K562 (cell line): ENCODE results near the gene ZSCAN12. TPM values are rescaled to one million over a fixed set of nuclear protein-coding genes. Genes with fewer than 3 reads are reported as not detected.
A peak's percentile ranks its signal among the peaks of the same experiment; 100 is the strongest.

ENCODE experiments used
- ARID3A ChIP-seq: IDR thresholded peaks from 2 replicates; pipeline ENCODE4 v1.6.1; 2012; ENCODE audit warnings: low read depth, low read length, improper control_type of control experiment, borderline replicate concordance
- FOXP1 ChIP-seq: sonication (generic); formaldehyde crosslinking; IDR thresholded peaks from 2 replicates; pipeline ENCODE4 v1.8.0; 2022; ENCODE audit warnings: mild to moderate bottlenecking, missing genetic modification reagents
- HMBOX1 ChIP-seq: sonication (generic); IDR thresholded peaks from 2 replicates; pipeline ENCODE4 v1.6.1; 2016
- HOMEZ ChIP-seq: fragments of 250-450 bp; sonication (Bioruptor Pico); IDR thresholded peaks from 2 replicates; pipeline ENCODE4 v1.4.0; 2020; ENCODE audit warnings: mild to moderate bottlenecking, moderate library complexity
- NCOA2 ChIP-seq, 2 experiments: fragments of 450-650 bp; IDR thresholded peaks; 2 replicates each; pipeline ENCODE4 v1.6.1; 2018; ENCODE audit warnings: mild to moderate bottlenecking in 2 of 2, moderate library complexity in 1 of 2; ENCODE audit not compliant: partially characterized antibody in 2 of 2
- NR1H2 ChIP-seq: sonication (generic); formaldehyde crosslinking; IDR thresholded peaks from 2 replicates; pipeline ENCODE4 v1.4.0; 2020; ENCODE audit warnings: mild to moderate bottlenecking, missing genetic modification reagents
- POLR3A ChIP-seq: IDR thresholded peaks from 2 replicates; pipeline ENCODE4 v1.6.1; 2011; ENCODE audit warnings: borderline replicate concordance, mild to moderate bottlenecking, moderate library complexity; ENCODE audit not compliant: insufficient read length, insufficient read depth; ENCODE audit errors: extremely low read depth
- POLR3G ChIP-seq: IDR thresholded peaks from 2 replicates; pipeline ENCODE4 v1.6.1; 2011; ENCODE audit not compliant: insufficient read length, insufficient replicate concordance; ENCODE audit errors: extremely low read depth
- RBM15 ChIP-seq: fragments of 200-400 bp; formaldehyde crosslinking; IDR thresholded peaks from 2 replicates; pipeline ENCODE4 v1.6.1; 2018; ENCODE audit warnings: mild to moderate bottlenecking, low read length, moderate library complexity; ENCODE audit not compliant: insufficient read depth
- RHOXF2B ChIP-seq: fragments of 250-450 bp; sonication (Bioruptor Pico); conservative IDR thresholded peaks from 2 replicates; pipeline ENCODE4 v1.5.1; 2021
- SNAPC5 ChIP-seq: fragments of 250-450 bp; sonication (Bioruptor Pico); IDR thresholded peaks from 2 replicates; pipeline ENCODE4 v1.8.0; 2021; ENCODE audit warnings: moderate library complexity, mild to moderate bottlenecking, inconsistent platforms
- ZNF184 ChIP-seq: sonication (generic); formaldehyde crosslinking; IDR thresholded peaks from 2 replicates; pipeline ENCODE4 v1.5.0; 2020; ENCODE audit warnings: missing genetic modification reagents
- ZNF23 ChIP-seq: fragments of 250-450 bp; sonication (Bioruptor Pico); IDR thresholded peaks from 2 replicates; pipeline ENCODE4 v1.4.0; 2020; ENCODE audit warnings: mild to moderate bottlenecking
- ZNF395 ChIP-seq: fragments of 200-800 bp; sonication (Bioruptor generic); IDR thresholded peaks from 2 replicates; pipeline ENCODE4 v1.6.1; 2017; ENCODE audit warnings: missing genetic modification characterization, missing compliant biosample characterization
- ZNF511 ChIP-seq: sonication (generic); formaldehyde crosslinking; IDR thresholded peaks from 2 replicates; pipeline ENCODE4 v1.8.0; 2022; ENCODE audit warnings: mild to moderate bottlenecking, missing genetic modification reagents
- ZNF586 ChIP-seq: fragments of 450-650 bp; formaldehyde crosslinking; conservative IDR thresholded peaks from 2 replicates; pipeline ENCODE4 v1.4.0; 2020; ENCODE audit warnings: mild to moderate bottlenecking, moderate library complexity
- polyA plus RNA-seq, 8 experiments: library from polyadenylated mRNA; depleted of rRNA in 4 of 8; stranded (reverse) in 5 of 8; unstranded in 3 of 8; fragments of >200 nt; fragmentation: Nextera tagmentation in 2 of 8; fragmentation: Illumina TruSeq in 1 of 8; extraction: Ambion mirVana in 2 of 8; extraction: Trizol in 1 of 8; gene quantifications; 2 replicates each; pipeline versions ENCODE4 v1.2.1 to v1.2.3, GENCODE V29; 2011 to 2014; ENCODE audit warnings: inconsistent platforms in 1 of 8, missing spikeins in 1 of 8
- total RNA-seq, 7 experiments: library from RNA; depleted of rRNA in 6 of 7; stranded (reverse); fragments of >200 nt in 6 of 7; fragmentation: Illumina TruSeq in 2 of 7; extraction: Trizol in 2 of 7; gene quantifications; 2 replicates each; pipeline versions ENCODE4 v1.2.1 to v1.2.3, GENCODE V29; 2011 to 2021; ENCODE audit warnings: low replicate concordance in 1 of 7

ZSCAN12 gene
- total and polyA plus RNA-seq, 9 of the 15 experiments (the other 6 are each of a cell fraction or from before 2014, with no cell fraction given) = 2.5 to 19.6 (median 12.5) TPM

- TF ChIP-seq NCOA2 (IDR thresholded peaks at IDR 0.05; ENCODE audit: partially characterized antibody in 2 of 2) = peak in 1 of 2 experiments; percentile 17
- TF ChIP-seq ZNF511 (CRISPR knock-in tag) = no peak
- TF ChIP-seq ZNF184 (CRISPR knock-in tag) = no peak
- 0 out of 2 replicates have a peak, but pooled peaks have one; percentile 54 for TF ChIP-seq ZNF586 (CRISPR knock-in tag)
- TF ChIP-seq POLR3G = no peak
- no peak for TF ChIP-seq RBM15
- peak; percentile 99 for TF ChIP-seq ZNF395 (CRISPR knock-in tag)
- no peak for TF ChIP-seq HOMEZ (CRISPR knock-in tag)
- peak; percentile 93 for TF ChIP-seq ZNF23
- no peak for TF ChIP-seq SNAPC5 (CRISPR knock-in tag)
- no peak for TF ChIP-seq FOXP1
- TF ChIP-seq POLR3A = no peak
- TF ChIP-seq RHOXF2B (CRISPR knock-in tag) = no peak
- no peak for TF ChIP-seq NR1H2 (CRISPR knock-in tag)
- TF ChIP-seq ARID3A = 0 out of 2 replicates have a peak, but pooled peaks have one; percentile 35
- peak; percentile 92 for TF ChIP-seq HMBOX1
Measured at GRCh38 chr6:28336284-28337120, 63.0 kb downstream of the ZSCAN12 start (continued).
